GM12878 (cell line): ENCODE results near the gene LGI1. TPM values are rescaled to one million over a fixed set of nuclear protein-coding genes. Genes with fewer than 3 reads are reported as not detected.

Experiments
- ATAC-seq: fragments of 200-7000 bp; cut with Tn5 transposase; 3 replicates; pipeline ENCODE4 v1.9.1; 2020; ENCODE audit warnings: mild to moderate bottlenecking, moderate library complexity
- BruUV-seq: library from RNA; stranded (reverse); fragments of 400-500 nt; replicated peaks from 2 replicates; lab custom pipeline; 2021; lab: Mats Ljungman, UMichigan
- CTCF ChIA-PET: fragments of 300-600 bp; sonication (Branson Sonifier 250); formaldehyde crosslinking; extraction: SDS; loops from one replicate; lab custom pipeline; 2021; ENCODE audit warnings: inconsistent platforms; lab: Yijun Ruan, JAX
- POLR2A ChIA-PET: fragments of 350-600 bp; formaldehyde crosslinking; extraction: SDS; loops from one replicate; lab custom pipeline; 2021; ENCODE audit warnings: inconsistent platforms; lab: Charles Lee
- RAD21 ChIA-PET: fragments of 300-600 bp; sonication (Branson Sonifier 250); formaldehyde crosslinking; loops from one replicate; lab custom pipeline; 2023; ENCODE audit warnings: antibody characterized with exemption; ENCODE audit not compliant: unreplicated experiment; lab: Charles Lee
- SMC1A ChIA-PET: fragments of 300-600 bp; sonication (Branson Sonifier 250); formaldehyde crosslinking; loops from one replicate; lab custom pipeline; 2023; ENCODE audit not compliant: unreplicated experiment, uncharacterized antibody; lab: Charles Lee
- DNase-seq: peaks from one replicate; pipeline ENCODE4 v3.0.0-alpha.2; 2011; ENCODE audit warnings: low read depth, low spot score
- FAIRE-seq: peaks from 3 replicates; lab custom pipeline; 2011; peaks lifted over from hg19 to GRCh38; lab: Jason Lieb, UNC
- H2AFZ ChIP-seq: 2 replicates; pipeline ENCODE4 v1.6.0; 2011; ENCODE audit warnings: low read depth, low read length, control low read depth; ENCODE audit not compliant: control insufficient read depth
- H3K27ac ChIP-seq: 2 replicates; pipeline ENCODE4 v1.5.1; 2011; ENCODE audit warnings: control low read depth; ENCODE audit not compliant: control insufficient read depth, insufficient read depth
- H3K27me3 ChIP-seq, 2 experiments: replicated peaks in 1 of 2; 2 replicates each; pipeline versions ENCODE4 v1.6.0 to v1.6.1; 2011; ENCODE audit warnings: low read length in 1 of 2; ENCODE audit not compliant: control insufficient read depth in 2 of 2, insufficient read depth in 2 of 2
- H3K36me3 ChIP-seq, 2 experiments: 2 replicates each; pipeline ENCODE4 v1.5.1; 2011; ENCODE audit warnings: low read length in 1 of 2; ENCODE audit not compliant: control insufficient read depth in 2 of 2, insufficient read depth in 2 of 2
- H3K4me1 ChIP-seq: 2 replicates; pipeline ENCODE4 v1.6.1; 2011; ENCODE audit warnings: mild to moderate bottlenecking, low read length, moderate library complexity, mixed read lengths; ENCODE audit not compliant: control insufficient read depth, insufficient read depth
- H3K4me2 ChIP-seq: 2 replicates; pipeline ENCODE4 v1.6.0; 2011; ENCODE audit warnings: control low read depth; ENCODE audit not compliant: control insufficient read depth, insufficient read depth
- H3K4me3 ChIP-seq: fragments of 200-600 bp; sonication (generic); 2 replicates; pipeline ENCODE4 v1.5.1; 2016
- H3K79me2 ChIP-seq: 2 replicates; pipeline ENCODE4 v1.6.0; 2011; ENCODE audit warnings: low read length; ENCODE audit not compliant: control insufficient read depth, insufficient read depth
- H3K9ac ChIP-seq: 2 replicates; pipeline ENCODE4 v1.8.0; 2011; ENCODE audit warnings: low read length, control low read depth, mixed read lengths; ENCODE audit not compliant: control insufficient read depth, insufficient read depth
- H3K9me3 ChIP-seq: replicated peaks from 3 replicates; pipeline ENCODE4 v1.5.1; 2011; ENCODE audit warnings: mild to moderate bottlenecking, low read length; ENCODE audit not compliant: control insufficient read depth, insufficient read depth
- H4K20me1 ChIP-seq: 2 replicates; pipeline ENCODE4 v1.6.0; 2011; ENCODE audit not compliant: control insufficient read depth, insufficient read depth
- ATF7 ChIP-seq: fragments of 450-650 bp; IDR thresholded peaks from 2 replicates; pipeline ENCODE4 v1.6.1; 2016; ENCODE audit warnings: low read depth, mild to moderate bottlenecking
- BMI1 ChIP-seq: fragments of 450-650 bp; IDR thresholded peaks from 2 replicates; pipeline ENCODE4 v1.6.1; 2016; ENCODE audit warnings: mild to moderate bottlenecking, moderate library complexity, borderline replicate concordance
- CREM ChIP-seq: IDR thresholded peaks from 2 replicates; pipeline ENCODE4 v1.6.1; 2014; ENCODE audit warnings: antibody characterized with exemption, low read depth
- HDAC6 ChIP-seq: fragments of 200-600 bp; sonication (generic); IDR thresholded peaks from one replicate; pipeline ENCODE4 v1.8.0; 2017; ENCODE audit warnings: antibody characterized with exemption; ENCODE audit not compliant: unreplicated experiment
- IRF4 ChIP-seq: IDR thresholded peaks from 2 replicates; pipeline ENCODE4 v1.6.1; 2011; ENCODE audit warnings: low read depth, low read length
- JUND ChIP-seq: IDR thresholded peaks from 2 replicates; pipeline ENCODE4 v1.6.1; 2012; ENCODE audit warnings: low read depth, mild to moderate bottlenecking, low read length, improper control_type of control experiment, moderate library complexity
- KDM1A ChIP-seq: fragments of 200-600 bp; sonication (generic); IDR thresholded peaks from 2 replicates; pipeline ENCODE4 v1.6.1; 2016; ENCODE audit warnings: borderline replicate concordance
- MEF2A ChIP-seq: IDR thresholded peaks from 2 replicates; pipeline ENCODE4 v1.6.1; 2011; ENCODE audit warnings: low read depth, mild to moderate bottlenecking, low read length, moderate library complexity; ENCODE audit not compliant: insufficient read depth
- MEF2B ChIP-seq: fragments of 450-650 bp; IDR thresholded peaks from 2 replicates; pipeline ENCODE4 v1.6.1; 2018; ENCODE audit warnings: mild to moderate bottlenecking, moderate library complexity; ENCODE audit not compliant: partially characterized antibody, poor library complexity, severe bottlenecking
- NRF1 ChIP-seq: conservative IDR thresholded peaks from 2 replicates; pipeline ENCODE4 v1.6.1; 2011; ENCODE audit warnings: mild to moderate bottlenecking, low read depth, low read length, improper control_type of control experiment
- PAX8 ChIP-seq: fragments of 450-650 bp; IDR thresholded peaks from 2 replicates; pipeline ENCODE4 v1.6.1; 2017; ENCODE audit warnings: mild to moderate bottlenecking, moderate library complexity
- RAD21 ChIP-seq: IDR thresholded peaks from 2 replicates; pipeline ENCODE4 v1.6.1; 2011; ENCODE audit warnings: mild to moderate bottlenecking, low read depth, low read length, moderate library complexity; ENCODE audit not compliant: insufficient read depth
- SREBF2 ChIP-seq: IDR thresholded peaks from 2 replicates; pipeline ENCODE4 v1.6.1; 2012; ENCODE audit warnings: mild to moderate bottlenecking, low read length
- TCF12 ChIP-seq: IDR thresholded peaks from 2 replicates; pipeline ENCODE4 v1.6.1; 2011; ENCODE audit warnings: low read depth, mild to moderate bottlenecking, low read length
- YBX1 ChIP-seq: fragments of 450-650 bp; IDR thresholded peaks from 2 replicates; pipeline ENCODE4 v1.6.1; 2016; ENCODE audit warnings: antibody characterized with exemption
- ZNF217 ChIP-seq: fragments of 450-650 bp; IDR thresholded peaks from 2 replicates; pipeline ENCODE4 v1.6.1; 2017; ENCODE audit warnings: antibody characterized with exemption, mild to moderate bottlenecking
- WGBS: methylation state at CpG from one replicate; pipeline ENCODE4 v1.1.6; 2016; ENCODE audit warnings: low lambda C conversion rate; ENCODE audit not compliant: insufficient replicate concordance, insufficient coverage; ENCODE audit errors: missing lambda C conversion rate; 5-methylcytosine and 5-hydroxymethylcytosine counted together
- in situ Hi-C: fragments of 300-500 bp; cut with MboI; formaldehyde crosslinking; loops from 9 replicates; pipeline ENCODE4 v1.14.3; 2018; ENCODE audit warnings: mixed read lengths
- intact Hi-C: fragments of 100-400 bp; cut with micrococcal nuclease; formaldehyde crosslinking; loops from one replicate; pipeline ENCODE4 v1.14.2; 2022; ENCODE audit not compliant: unreplicated experiment
- polyA plus RNA-seq, 11 experiments: library from polyadenylated mRNA; depleted of rRNA in 4 of 11; unstranded in 6 of 11; stranded (reverse) in 5 of 11; fragments of >200 nt; fragmentation: Nextera tagmentation in 4 of 11; fragmentation: Illumina TruSeq in 1 of 11; extraction: Ambion mirVana in 4 of 11; extraction: Trizol in 1 of 11; gene quantifications; 1 replicate in 1 of 11; 2 replicates in 10 of 11; pipeline versions ENCODE4 v1.2.1 to v1.2.3, GENCODE V29; 2011 to 2016; ENCODE audit warnings: inconsistent platforms in 2 of 11, missing spikeins in 2 of 11, low read depth in 1 of 11
- total RNA-seq, 4 experiments: library from RNA; depleted of rRNA in 3 of 4; stranded (reverse); fragments of >200 nt in 3 of 4; fragmentation: Illumina TruSeq in 1 of 4; extraction: Trizol in 1 of 4; gene quantifications; 2 replicates each; pipeline versions ENCODE4 v1.2.1 to v1.2.3, GENCODE V29; 2013 to 2021
- TF ChIP-seq, protein P1 (sequence below): IDR thresholded peaks from 2 replicates; pipeline ENCODE4 v1.6.1; 2012; ENCODE audit warnings: improper control_type of control experiment, low read depth, low read length; ENCODE audit not compliant: insufficient replicate concordance
- TF ChIP-seq, protein P2 (sequence below): IDR thresholded peaks from 2 replicates; pipeline ENCODE4 v1.6.1; 2011; ENCODE audit warnings: borderline replicate concordance, low read depth, mild to moderate bottlenecking, moderate library complexity, low read length; ENCODE audit not compliant: insufficient read depth, poor library complexity, severe bottlenecking
- TF ChIP-seq, protein P3 (sequence below): fragments of 450-650 bp; IDR thresholded peaks from 2 replicates; pipeline ENCODE4 v1.6.1; 2016; ENCODE audit warnings: mild to moderate bottlenecking

The LGI1 gene
- total and polyA plus RNA-seq, 10 of the 15 experiments (the other 5 are each of a cell fraction or from before 2014, with no cell fraction given): not detected

GRCh38 chr10:93773120-93773519 is 15.4 kb downstream of the LGI1 start:
- Histone ChIP-seq H3K4me3 (no peak overlapping the region), H3K4me1 (no peaks in the 10 kb centered on the region), H3K36me3 (no peaks in the 10 kb centered on the region), H4K20me1 (no peaks in the 10 kb centered on the region), H3K79me2 (no peaks in the 10 kb centered on the region), H3K9me3 (no peaks in the 10 kb centered on the region), H3K27me3 (peaks cover 0 to 5% of the 10 kb centered on the region in 2 experiments; a peak in 3 of 4 replicates), H3K4me2 (no peak overlapping the region), H2AFZ (no peak overlapping the region), H3K27ac (no peak overlapping the region), H3K9ac (no peak overlapping the region)
- ChIA-PET POLR2A (no interaction called here), SMC1A (interaction anchor here (1.1 kb wide), 1 partner anchor 12 kb away, joined by 4 read pairs; no protein-coding TSS in a partner anchor), RAD21 (no interaction called here), CTCF (no interaction called here)
- DNase-seq: no peak
- no peak for FAIRE-seq
- intact Hi-C loops (no loop called here), in situ Hi-C loops (no loop called here)
- 48% methylated on average over 5 of the region's 5 CpGs for WGBS
- ATAC-seq: no peak
- no TSS peak for BruUV-seq
- no peak for TF ChIP-seq KDM1A
- TF ChIP-seq JUND: no peak
- TF ChIP-seq TCF12: no peak
- no peak for TF ChIP-seq IRF4
- TF ChIP-seq NRF1: no peak
- TF ChIP-seq ATF7: no peak
- TF ChIP-seq ZNF217: no peak
- TF ChIP-seq BMI1: no peak
- TF ChIP-seq, protein P1, sequence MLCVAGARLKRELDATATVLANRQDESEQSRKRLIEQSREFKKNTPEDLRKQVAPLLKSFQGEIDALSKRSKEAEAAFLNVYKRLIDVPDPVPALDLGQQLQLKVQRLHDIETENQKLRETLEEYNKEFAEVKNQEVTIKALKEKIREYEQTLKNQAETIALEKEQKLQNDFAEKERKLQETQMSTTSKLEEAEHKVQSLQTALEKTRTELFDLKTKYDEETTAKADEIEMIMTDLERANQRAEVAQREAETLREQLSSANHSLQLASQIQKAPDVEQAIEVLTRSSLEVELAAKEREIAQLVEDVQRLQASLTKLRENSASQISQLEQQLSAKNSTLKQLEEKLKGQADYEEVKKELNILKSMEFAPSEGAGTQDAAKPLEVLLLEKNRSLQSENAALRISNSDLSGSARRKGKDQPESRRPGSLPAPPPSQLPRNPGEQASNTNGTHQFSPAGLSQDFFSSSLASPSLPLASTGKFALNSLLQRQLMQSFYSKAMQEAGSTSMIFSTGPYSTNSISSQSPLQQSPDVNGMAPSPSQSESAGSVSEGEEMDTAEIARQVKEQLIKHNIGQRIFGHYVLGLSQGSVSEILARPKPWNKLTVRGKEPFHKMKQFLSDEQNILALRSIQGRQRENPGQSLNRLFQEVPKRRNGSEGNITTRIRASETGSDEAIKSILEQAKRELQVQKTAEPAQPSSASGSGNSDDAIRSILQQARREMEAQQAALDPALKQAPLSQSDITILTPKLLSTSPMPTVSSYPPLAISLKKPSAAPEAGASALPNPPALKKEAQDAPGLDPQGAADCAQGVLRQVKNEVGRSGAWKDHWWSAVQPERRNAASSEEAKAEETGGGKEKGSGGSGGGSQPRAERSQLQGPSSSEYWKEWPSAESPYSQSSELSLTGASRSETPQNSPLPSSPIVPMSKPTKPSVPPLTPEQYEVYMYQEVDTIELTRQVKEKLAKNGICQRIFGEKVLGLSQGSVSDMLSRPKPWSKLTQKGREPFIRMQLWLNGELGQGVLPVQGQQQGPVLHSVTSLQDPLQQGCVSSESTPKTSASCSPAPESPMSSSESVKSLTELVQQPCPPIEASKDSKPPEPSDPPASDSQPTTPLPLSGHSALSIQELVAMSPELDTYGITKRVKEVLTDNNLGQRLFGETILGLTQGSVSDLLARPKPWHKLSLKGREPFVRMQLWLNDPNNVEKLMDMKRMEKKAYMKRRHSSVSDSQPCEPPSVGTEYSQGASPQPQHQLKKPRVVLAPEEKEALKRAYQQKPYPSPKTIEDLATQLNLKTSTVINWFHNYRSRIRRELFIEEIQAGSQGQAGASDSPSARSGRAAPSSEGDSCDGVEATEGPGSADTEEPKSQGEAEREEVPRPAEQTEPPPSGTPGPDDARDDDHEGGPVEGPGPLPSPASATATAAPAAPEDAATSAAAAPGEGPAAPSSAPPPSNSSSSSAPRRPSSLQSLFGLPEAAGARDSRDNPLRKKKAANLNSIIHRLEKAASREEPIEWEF: no peak
- TF ChIP-seq PAX8: no peak
- no peak for TF ChIP-seq MEF2A
- TF ChIP-seq RAD21: no peak
- TF ChIP-seq CREM: no peak
- TF ChIP-seq SREBF2: no peak
- TF ChIP-seq YBX1: no peak
- TF ChIP-seq, protein P2, sequence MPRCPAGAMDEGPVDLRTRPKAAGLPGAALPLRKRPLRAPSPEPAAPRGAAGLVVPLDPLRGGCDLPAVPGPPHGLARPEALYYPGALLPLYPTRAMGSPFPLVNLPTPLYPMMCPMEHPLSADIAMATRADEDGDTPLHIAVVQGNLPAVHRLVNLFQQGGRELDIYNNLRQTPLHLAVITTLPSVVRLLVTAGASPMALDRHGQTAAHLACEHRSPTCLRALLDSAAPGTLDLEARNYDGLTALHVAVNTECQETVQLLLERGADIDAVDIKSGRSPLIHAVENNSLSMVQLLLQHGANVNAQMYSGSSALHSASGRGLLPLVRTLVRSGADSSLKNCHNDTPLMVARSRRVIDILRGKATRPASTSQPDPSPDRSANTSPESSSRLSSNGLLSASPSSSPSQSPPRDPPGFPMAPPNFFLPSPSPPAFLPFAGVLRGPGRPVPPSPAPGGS: no peak
- TF ChIP-seq, protein P3, sequence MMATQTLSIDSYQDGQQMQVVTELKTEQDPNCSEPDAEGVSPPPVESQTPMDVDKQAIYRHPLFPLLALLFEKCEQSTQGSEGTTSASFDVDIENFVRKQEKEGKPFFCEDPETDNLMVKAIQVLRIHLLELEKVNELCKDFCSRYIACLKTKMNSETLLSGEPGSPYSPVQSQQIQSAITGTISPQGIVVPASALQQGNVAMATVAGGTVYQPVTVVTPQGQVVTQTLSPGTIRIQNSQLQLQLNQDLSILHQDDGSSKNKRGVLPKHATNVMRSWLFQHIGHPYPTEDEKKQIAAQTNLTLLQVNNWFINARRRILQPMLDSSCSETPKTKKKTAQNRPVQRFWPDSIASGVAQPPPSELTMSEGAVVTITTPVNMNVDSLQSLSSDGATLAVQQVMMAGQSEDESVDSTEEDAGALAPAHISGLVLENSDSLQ: no peak
- no peak for TF ChIP-seq MEF2B
- TF ChIP-seq HDAC6: no peak
